DOHH2 (cell line): ENCODE data around the gene DCX.

Source experiments
- CTCF ChIP-seq: fragments of 200-600 bp; sonication (generic); IDR thresholded peaks from one replicate; pipeline ENCODE4 v1.5.1; 2014; ENCODE audit warnings: antibody characterized with exemption, mild to moderate bottlenecking, low read depth, low read length; ENCODE audit not compliant: poor library complexity, severe bottlenecking
- EZH2phosphoT487 ChIP-seq: fragments of 200-600 bp; sonication (generic); IDR thresholded peaks from 2 replicates; pipeline ENCODE4 v1.6.1; 2017; ENCODE audit warnings: borderline replicate concordance, mild to moderate bottlenecking, antibody characterized with exemption, low read length, moderate library complexity, mixed read lengths

GRCh38 chrX:111262086-111262485 lies 149.9 kb downstream of the DCX start:
- TF ChIP-seq CTCF = no peak
- no peak for TF ChIP-seq EZH2phosphoT487
